ENCODE results near the gene OR3A2. TPM values are rescaled to one million over a fixed set of nuclear protein-coding genes. Genes with fewer than 3 reads are reported as not detected.

Gene OR3A2
- under 0.01 and 0.24 TPM in 2 replicates for total RNA-seq

DNA sequence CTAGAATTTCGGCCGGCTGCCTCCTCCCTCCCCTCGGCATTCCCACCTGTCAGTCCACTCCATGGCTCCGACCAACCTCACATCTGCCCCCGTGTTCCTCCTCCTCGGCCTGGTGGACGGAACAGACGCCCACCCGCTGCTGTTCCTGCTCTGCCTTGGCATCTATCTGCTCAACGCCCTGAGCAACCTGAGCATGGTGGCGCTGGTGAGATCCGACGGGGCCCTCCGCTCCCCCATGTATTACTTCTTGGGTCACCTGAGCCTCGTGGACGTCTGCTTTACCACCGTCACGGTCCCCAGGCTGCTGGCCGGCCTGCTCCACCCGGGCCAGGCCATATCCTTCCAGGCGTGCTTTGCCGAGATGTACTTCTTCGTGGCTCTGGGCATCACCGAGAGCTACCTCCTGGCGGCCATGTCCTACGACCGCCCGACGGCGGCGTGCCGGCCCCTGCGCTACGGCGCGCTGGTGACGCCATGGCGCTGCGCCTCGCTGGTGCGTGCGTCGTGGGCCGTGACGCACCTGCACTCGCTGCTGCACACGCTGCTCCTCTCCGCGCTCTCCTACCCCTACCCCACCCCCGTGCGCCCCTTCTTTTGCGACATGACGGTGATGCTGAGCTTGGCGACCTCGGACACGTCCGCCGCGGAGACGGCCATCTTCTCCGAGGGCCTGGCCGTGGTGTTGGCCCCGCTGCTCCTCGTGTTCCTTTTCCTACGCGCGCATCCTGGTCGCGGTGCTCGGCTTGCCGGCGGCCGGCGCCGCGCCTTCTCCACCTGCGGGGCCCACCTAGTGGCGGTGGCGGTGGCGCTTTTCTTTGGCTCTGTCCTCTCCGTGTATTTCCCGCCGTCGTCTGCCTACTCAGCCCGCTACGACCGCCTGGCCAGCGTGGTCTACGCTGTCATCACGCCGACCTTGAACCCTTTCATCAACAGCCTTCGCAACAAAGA lies at the start of gene OR3A2:
Gene OR3A2 (minus strand): TSS at position 440 of the 948 bp plus-strand sequence.

GRCh38 chr17:3433741-3434140 lies 47.6 kb upstream of the OR3A2 start, which contains the start of gene OR1E2:
Gene OR1E2, minus strand, starts transcription at chr17:3433841. Its CDS starts 0 bp downstream, at chr17:3433841.

GRCh38 chr17:3411070-3411469 lies 25.0 kb upstream of the OR3A2 start, which contains the start of gene OR3A3:
Gene OR3A3, plus strand, starts transcription at chr17:3411370.

DNA sequence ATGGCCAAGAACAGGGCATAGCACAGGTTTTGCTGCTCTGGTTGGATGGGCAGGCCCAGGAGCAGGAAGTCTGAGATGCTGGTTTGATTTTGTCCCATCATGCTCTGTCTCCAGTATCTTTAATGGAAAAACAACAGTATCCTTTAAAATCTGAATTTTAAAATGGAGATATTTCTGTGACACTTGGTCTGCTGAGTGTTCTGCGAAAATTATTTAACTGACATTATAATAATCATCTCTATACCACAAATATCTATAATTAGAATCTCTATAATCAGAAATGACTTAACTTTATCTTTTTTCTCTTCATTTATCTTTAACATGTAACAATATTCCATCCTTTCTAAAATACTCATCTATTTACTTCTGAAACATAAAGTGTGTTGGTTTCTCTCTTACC lies 12.2 kb upstream of the OR3A2 start, which contains the start of gene OR1E1:
Gene OR1E1 (minus strand): TSS at position 101 of the 400 bp plus-strand sequence. CDS start 0 bp downstream, at position 101.

DNA sequence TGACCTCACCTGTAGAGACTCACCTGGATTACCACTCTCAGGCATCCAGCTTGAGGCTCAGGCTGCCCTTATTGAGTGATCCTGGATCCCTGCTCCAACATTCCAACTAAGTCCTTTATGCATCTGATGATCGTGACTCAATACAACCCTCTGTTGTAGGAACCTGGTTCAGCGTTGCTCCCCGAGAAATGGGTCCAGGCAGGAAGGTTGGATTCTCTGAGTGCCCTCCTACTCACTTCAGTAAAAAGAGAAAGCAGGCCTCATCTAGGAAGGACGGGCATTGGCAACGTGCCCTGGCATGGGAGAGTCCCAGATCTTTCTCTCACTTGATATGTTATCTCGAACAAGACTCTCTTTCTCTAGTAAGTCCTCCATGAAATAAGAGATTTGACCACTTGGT lies 87.8 kb downstream of the OR3A2 start, which contains the start of gene OR3A1:
Gene OR3A1 (minus strand): TSS at position 101 of the 400 bp plus-strand sequence. CDS start 5,778 bp downstream, outside the sequence.

Small RNAs within 50 kb of the gene (small RNA-seq; reads per million reads assigned to genes)
- gene OR1AC1P = not detected

Other genes starting within 250 kb of the OR3A2 start
- gene OR1A2, start 188.8 kb downstream of the OR3A2 start, total RNA-seq = not detected in 2 replicates
- not detected in 2 replicates for gene OR1A1, start 178.6 kb downstream of the OR3A2 start, total RNA-seq
- not detected in 2 replicates for gene OR3A1, start 87.9 kb downstream of the OR3A2 start, total RNA-seq
- not detected in 2 replicates for gene OR1E1, start 12.1 kb upstream of the OR3A2 start, total RNA-seq
- gene OR3A3, start 25.1 kb upstream of the OR3A2 start, total RNA-seq = not detected in 2 replicates
- gene OR1E2, start 47.5 kb upstream of the OR3A2 start, total RNA-seq = not detected in 2 replicates
- gene SPATA22, start 85.5 kb upstream of the OR3A2 start, total RNA-seq = 0.49 and 0.85 TPM in 2 replicates
- 0.16 and 1.6 TPM in 2 replicates for gene ASPA, start 89.7 kb upstream of the OR3A2 start, total RNA-seq
- gene TRPV3, start 171.5 kb upstream of the OR3A2 start, total RNA-seq = 0.73 and 0.81 TPM in 2 replicates
- 1.6 and 1.9 TPM in 2 replicates for gene TRPV1, start 223.1 kb upstream of the OR3A2 start, total RNA-seq
- gene SHPK, start 249.9 kb upstream of the OR3A2 start, total RNA-seq = 9.2 and 11.8 TPM in 2 replicates

Data from hair follicle dermal papilla cell (primary cell).